Mammary epithelial cell (primary cell): Measurements from ENCODE around the gene OCA2.

Experiments
- EZH2 ChIP-seq: IDR thresholded peaks from 2 replicates; pipeline ENCODE4 v1.6.1; 2012; ENCODE audit warnings: low read length, inconsistent platforms, borderline replicate concordance
- TF ChIP-seq, protein P1 (sequence below), 2 donors: IDR thresholded peaks in 1 of 2; conservative IDR thresholded peaks in 1 of 2; 2 replicates each; pipeline ENCODE4 v1.5.1; 2011 to 2012; ENCODE audit warnings: inconsistent platforms in 2 of 2, low read length in 2 of 2, mild to moderate bottlenecking in 2 of 2, control low read depth in 1 of 2, low read depth in 1 of 2; ENCODE audit not compliant: insufficient read depth in 1 of 2; ENCODE audit errors: extremely low read depth in 1 of 2

DNA sequence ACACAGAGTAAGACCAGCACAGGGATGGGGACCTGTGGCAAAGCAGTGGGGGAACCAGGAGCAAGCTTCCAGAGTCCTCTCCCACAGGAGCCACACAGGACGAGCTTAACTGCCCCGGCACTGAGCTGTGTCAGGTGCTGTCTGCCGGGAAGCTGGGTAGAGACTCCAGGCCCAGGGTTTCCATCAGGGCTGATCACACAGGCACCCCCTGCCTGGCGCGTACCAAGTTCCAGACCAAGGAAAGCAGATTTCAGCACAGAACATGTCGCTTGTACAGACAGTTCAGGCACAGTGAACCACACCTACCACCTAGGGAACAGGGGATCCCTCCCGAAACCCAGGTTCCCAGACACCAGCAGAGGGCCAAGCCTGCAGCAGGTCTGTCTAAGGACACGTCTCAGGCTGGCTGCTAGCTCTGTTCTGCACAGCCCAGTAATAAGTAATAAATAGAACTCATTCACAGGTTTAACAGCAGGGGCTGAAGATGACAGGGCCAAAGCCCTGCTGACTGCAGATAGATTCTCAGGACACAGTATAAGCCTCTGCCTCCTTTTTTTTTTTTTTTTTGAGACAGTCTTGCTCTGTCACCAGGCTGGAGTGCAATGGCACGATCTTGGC, 30.2 kb upstream of the OCA2 start:
- TF ChIP-seq, protein P1, sequence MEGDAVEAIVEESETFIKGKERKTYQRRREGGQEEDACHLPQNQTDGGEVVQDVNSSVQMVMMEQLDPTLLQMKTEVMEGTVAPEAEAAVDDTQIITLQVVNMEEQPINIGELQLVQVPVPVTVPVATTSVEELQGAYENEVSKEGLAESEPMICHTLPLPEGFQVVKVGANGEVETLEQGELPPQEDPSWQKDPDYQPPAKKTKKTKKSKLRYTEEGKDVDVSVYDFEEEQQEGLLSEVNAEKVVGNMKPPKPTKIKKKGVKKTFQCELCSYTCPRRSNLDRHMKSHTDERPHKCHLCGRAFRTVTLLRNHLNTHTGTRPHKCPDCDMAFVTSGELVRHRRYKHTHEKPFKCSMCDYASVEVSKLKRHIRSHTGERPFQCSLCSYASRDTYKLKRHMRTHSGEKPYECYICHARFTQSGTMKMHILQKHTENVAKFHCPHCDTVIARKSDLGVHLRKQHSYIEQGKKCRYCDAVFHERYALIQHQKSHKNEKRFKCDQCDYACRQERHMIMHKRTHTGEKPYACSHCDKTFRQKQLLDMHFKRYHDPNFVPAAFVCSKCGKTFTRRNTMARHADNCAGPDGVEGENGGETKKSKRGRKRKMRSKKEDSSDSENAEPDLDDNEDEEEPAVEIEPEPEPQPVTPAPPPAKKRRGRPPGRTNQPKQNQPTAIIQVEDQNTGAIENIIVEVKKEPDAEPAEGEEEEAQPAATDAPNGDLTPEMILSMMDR (conservative IDR thresholded peaks at IDR 0.05 in 1 of 2, IDR thresholded peaks at IDR 0.05 in 1 of 2; ENCODE audit: extremely low read depth in 1 of 2, insufficient read depth in 1 of 2, low read depth in 1 of 2, low read length in 2 of 2), result no peak
- no peak for TF ChIP-seq EZH2
